ENCODE measurements around the gene TCF7L1.

Gene TCF7L1

GRCh38 chr2:85231952-85232351, 98.8 kb downstream of the TCF7L1 start:
- TF ChIP-seq, protein P1, sequence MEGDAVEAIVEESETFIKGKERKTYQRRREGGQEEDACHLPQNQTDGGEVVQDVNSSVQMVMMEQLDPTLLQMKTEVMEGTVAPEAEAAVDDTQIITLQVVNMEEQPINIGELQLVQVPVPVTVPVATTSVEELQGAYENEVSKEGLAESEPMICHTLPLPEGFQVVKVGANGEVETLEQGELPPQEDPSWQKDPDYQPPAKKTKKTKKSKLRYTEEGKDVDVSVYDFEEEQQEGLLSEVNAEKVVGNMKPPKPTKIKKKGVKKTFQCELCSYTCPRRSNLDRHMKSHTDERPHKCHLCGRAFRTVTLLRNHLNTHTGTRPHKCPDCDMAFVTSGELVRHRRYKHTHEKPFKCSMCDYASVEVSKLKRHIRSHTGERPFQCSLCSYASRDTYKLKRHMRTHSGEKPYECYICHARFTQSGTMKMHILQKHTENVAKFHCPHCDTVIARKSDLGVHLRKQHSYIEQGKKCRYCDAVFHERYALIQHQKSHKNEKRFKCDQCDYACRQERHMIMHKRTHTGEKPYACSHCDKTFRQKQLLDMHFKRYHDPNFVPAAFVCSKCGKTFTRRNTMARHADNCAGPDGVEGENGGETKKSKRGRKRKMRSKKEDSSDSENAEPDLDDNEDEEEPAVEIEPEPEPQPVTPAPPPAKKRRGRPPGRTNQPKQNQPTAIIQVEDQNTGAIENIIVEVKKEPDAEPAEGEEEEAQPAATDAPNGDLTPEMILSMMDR (conservative IDR thresholded peaks at IDR 0.05; ENCODE audit: low read depth, low read length) = no peak
- H3K4me3 ChIP-seq (ENCODE audit: low read length) = no peak overlapping the region
- DNase-seq (ENCODE audit: low read depth) = no peak

GRCh38 chr2:85234868-85235267, 101.7 kb downstream of the TCF7L1 start:
- TF ChIP-seq, protein P1 (conservative IDR thresholded peaks at IDR 0.05; ENCODE audit: low read depth, low read length) = no peak
- H3K4me3 ChIP-seq (ENCODE audit: low read length) = no peak overlapping the region
- DNase-seq (ENCODE audit: low read depth) = no peak

DNA sequence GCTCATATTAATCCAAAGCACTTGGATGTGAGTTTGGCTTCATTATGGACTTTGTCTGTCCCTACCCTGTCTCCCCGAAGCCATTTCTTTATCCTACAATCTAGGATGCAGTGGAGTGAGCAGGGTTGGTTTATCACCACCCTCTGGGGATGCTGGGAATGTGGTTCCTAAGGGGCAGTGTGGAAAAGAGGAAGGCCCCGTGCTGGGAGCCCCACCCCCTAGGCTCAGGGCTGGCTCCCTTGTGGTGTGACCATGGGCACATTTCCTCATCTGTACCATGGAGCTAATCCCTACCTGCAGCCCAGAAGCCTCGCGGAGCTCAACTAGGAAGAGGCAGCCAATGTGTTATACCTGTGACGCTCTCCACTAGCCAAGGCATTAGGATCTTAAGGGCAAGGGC, 102.1 kb downstream of the TCF7L1 start:
- DNase-seq (ENCODE audit: low read depth) = no peak
- H3K4me3 ChIP-seq (ENCODE audit: low read length) = no peak overlapping the region
- TF ChIP-seq, protein P1 (conservative IDR thresholded peaks at IDR 0.05; ENCODE audit: low read depth, low read length) = no peak

DNA sequence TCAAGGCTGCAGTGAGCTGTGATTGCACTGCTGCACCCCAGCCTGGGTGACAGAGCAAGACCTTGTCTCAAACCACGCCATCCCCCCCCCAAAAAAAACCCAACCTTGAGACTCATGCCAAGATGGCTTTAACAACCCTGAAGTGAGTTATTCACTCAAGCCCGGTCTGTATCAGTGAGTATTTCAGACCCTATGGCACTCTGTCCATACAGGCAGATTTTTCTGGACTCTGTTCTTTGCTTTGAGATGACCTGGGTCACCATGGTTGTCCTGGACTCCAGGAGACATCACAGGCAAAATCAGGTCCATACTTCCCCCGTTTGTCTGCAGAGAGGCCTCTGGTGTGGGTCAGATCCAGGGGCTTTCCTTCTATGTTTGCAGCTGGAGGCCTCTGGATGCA, 102.9 kb downstream of the TCF7L1 start:
- H3K4me3 ChIP-seq (ENCODE audit: low read length) = no peak overlapping the region
- TF ChIP-seq, protein P1 (conservative IDR thresholded peaks at IDR 0.05; ENCODE audit: low read depth, low read length) = no peak
- DNase-seq (ENCODE audit: low read depth) = no peak

DNA sequence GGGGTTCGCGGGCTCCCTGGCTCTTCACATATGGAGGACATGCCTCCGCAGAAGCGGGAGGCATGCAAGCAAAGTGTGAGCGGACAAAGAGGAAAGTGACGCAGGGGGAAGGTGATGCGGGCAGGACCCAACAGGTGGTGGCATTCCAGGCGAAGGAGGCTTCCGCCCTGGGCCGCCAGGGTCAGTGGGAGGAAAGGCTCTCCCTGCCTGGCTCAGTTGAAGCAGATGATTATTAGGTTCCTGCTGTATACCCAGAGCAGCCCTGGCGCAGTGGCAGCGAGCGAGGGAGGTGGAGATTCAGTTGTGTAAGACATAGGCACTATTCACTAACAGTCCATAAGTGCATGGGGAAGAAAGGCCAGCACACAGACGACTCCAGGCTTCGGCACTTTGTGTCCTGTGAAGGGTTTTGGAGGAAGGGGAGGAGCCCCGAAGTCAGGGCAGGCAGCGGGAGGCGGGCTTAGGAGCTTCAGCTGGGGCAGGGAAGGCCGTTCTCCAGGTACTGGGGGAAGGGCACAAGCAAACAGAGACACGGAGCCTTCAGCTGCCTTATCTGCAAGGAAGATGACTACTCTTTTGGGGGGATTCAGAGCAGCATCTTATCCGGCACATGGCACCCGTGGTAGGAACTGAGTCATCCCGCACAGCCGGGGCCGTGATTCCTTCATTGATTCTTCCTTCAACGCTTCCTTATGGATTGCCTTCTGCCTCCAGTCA, 104.8 kb downstream of the TCF7L1 start:
- DNase-seq (ENCODE audit: low read depth) = no peak
- H3K4me3 ChIP-seq (ENCODE audit: low read length) = no peak overlapping the region
- TF ChIP-seq, protein P1 (conservative IDR thresholded peaks at IDR 0.05; ENCODE audit: low read depth, low read length) = no peak

DNA sequence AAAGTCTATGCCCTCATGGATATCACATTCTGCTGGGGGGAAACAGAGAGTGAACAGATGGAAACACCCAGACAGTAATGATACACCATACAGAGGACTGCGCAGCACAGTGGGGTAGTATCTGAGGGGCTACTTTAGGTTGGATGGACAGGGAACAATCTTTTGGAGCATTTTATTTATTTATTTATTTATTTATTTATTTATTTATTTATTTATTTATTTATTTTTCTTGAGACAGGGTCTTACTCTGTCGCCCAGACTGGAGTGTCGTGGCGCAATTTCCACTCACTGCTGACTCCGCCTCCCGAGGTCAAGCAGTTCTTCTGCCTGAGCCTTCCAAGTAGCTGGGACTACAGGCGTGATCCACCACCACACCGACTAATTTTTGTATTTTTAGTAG, 105.4 kb downstream of the TCF7L1 start:
- TF ChIP-seq, protein P1 (conservative IDR thresholded peaks at IDR 0.05; ENCODE audit: low read depth, low read length) = no peak
- no peak for DNase-seq (ENCODE audit: low read depth)
- no peak overlapping the region for H3K4me3 ChIP-seq (ENCODE audit: low read length)

DNA sequence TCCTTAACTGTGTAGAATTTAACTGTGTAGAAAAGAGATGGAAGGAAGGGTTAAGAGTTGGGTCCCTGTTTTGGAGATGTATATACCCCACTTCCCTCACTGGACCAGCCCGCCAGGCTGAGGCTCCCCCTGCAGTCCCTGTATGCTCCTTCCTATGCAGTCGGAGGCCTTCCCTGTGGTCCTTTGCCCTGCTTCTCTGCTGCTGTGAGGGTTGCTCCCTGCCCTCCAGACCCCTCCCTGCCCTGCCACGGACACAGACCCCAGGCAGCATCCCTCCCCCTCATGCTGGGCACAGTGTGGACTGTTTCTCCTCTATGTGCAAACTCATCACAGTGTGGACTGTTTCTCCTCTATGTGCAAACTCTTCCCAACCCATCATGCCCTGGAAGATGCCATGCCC, 105.9 kb downstream of the TCF7L1 start:
- H3K4me3 ChIP-seq (ENCODE audit: low read length) = no peak overlapping the region
- no peak for DNase-seq (ENCODE audit: low read depth)
- TF ChIP-seq, protein P1 (conservative IDR thresholded peaks at IDR 0.05; ENCODE audit: low read depth, low read length) = no peak

Data from retinal pigment epithelial cell (primary cell).